SKM-1 (cell line): ENCODE results near the gene BNC2.
"Not testable (repeated sequence)": the region's sequence is repeated elsewhere in the genome, so short reads cannot be mapped to it uniquely, and the experiment has no call there.

Experiments used
- DNase-seq: peaks from one replicate; lab custom pipeline; 2025; ENCODE audit not compliant: unreplicated experiment; lab: John Stamatoyannopoulos, UW

The BNC2 gene

GRCh38 chr9:16870596-16871335 is at the start of gene BNC2:
Gene BNC2 (minus strand): TSS chr9:16870670. CDS start chr9:16870648, 22 bp downstream.
- peak; percentile 67 for DNase-seq

- DNase-seq, result no peak
These were observed 48.5 kb upstream of the BNC2 start for GRCh38 chr9:16918920-16919319.

GRCh38 chr9:16915126-16915831 is 44.8 kb upstream of the BNC2 start:
- DNase-seq, result no peak

- DNase-seq, result no peak
These were observed 41.7 kb upstream of the BNC2 start for GRCh38 chr9:16912197-16912596.

GRCh38 chr9:16908206-16908605 is 37.7 kb upstream of the BNC2 start:
- DNase-seq, result not testable (repeated sequence)

- no peak for DNase-seq
These were observed 34.2 kb upstream of the BNC2 start for GRCh38 chr9:16904655-16905054.

- no peak for DNase-seq
These were observed 31.1 kb upstream of the BNC2 start for GRCh38 chr9:16901590-16901989.

GRCh38 chr9:16899606-16900005 is 29.1 kb upstream of the BNC2 start:
- DNase-seq, result no peak

GRCh38 chr9:16898464-16898863 is 28.0 kb upstream of the BNC2 start:
- DNase-seq, result no peak

GRCh38 chr9:16888594-16888993 is 18.1 kb upstream of the BNC2 start:
- no peak for DNase-seq

- DNase-seq, result no peak
These were observed 15.5 kb upstream of the BNC2 start for GRCh38 chr9:16885931-16886330.

GRCh38 chr9:16884952-16885513 is 14.6 kb upstream of the BNC2 start:
- DNase-seq, result peak; percentile 90

GRCh38 chr9:16884373-16884772 is 13.9 kb upstream of the BNC2 start:
- DNase-seq, result peak; percentile 42

GRCh38 chr9:16883586-16883985 is 13.1 kb upstream of the BNC2 start:
- no peak for DNase-seq

GRCh38 chr9:16882440-16882839 is 12.0 kb upstream of the BNC2 start:
- DNase-seq, result not testable (repeated sequence)

GRCh38 chr9:16879416-16879815 is 8.9 kb upstream of the BNC2 start:
- DNase-seq, result no peak

- DNase-seq, result no peak
These were observed 6.8 kb upstream of the BNC2 start for GRCh38 chr9:16877256-16877655.

GRCh38 chr9:16873126-16873802 is 2.8 kb upstream of the BNC2 start:
- no peak for DNase-seq

- peak; percentile 60 for DNase-seq
These were observed 1.1 kb upstream of the BNC2 start for GRCh38 chr9:16871336-16872151.

- no peak for DNase-seq
These were observed 431 bp downstream of the BNC2 start for GRCh38 chr9:16869882-16870595.
